Measurements from ENCODE around the gene DRAXIN. TPM values are rescaled to one million over a fixed set of nuclear protein-coding genes. Genes with fewer than 3 reads are reported as not detected.
A peak's percentile ranks its signal among the peaks of the same experiment; 100 is the strongest.

Gene DRAXIN
- total RNA-seq, 2 experiments from 2014 or later = 0.02 to 0.04 TPM

DNA sequence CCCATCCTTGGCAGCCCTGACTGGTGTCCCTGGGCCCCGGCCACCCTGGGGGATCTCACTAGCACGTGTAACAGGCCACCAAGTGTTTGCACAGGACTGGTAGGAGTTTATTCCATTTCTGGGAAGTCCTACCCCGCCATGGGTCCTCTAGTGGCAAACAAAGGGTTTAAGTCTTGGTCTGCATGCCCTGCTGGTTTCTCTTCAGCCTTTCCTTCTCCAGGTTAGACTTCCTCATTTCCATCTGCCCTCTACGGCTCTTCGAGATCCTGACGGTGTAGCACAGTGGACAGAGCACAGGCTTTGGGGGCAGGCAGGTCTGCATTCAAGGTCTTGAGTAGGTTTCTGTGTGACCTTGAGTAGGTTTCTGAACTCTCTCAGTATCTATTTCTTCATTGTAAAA is 47.3 kb downstream of the DRAXIN start:
- Mint-ChIP-seq H3K4me1 (peaks cover 52% of the 10 kb centered on the region), H3K4me3 (no peak overlapping the region), H3K27ac (no peak overlapping the region), H3K36me3 (ENCODE audit: low read depth) (no peaks in the 10 kb centered on the region), H3K27me3 (no peaks in the 10 kb centered on the region), H3K9me3 (ENCODE audit: low read depth) (no peaks in the 10 kb centered on the region)
- POLR2A ChIA-PET = no interaction called here
- CTCF ChIA-PET = interaction anchor here (1.8 kb wide), 1 partner anchor 19 kb away, joined by 4 read pairs; no protein-coding TSS in a partner anchor
- intact Hi-C loops (cut with DNase I, micrococcal nuclease) = loop anchor here in 1 of 2 experiments (5.0 kb wide), 2 partner anchors 169 to 676 kb away; partner anchors contain the start of gene SRM
- no peak for ATAC-seq
- DNase-seq = no peak

- DNase-seq = peak; percentile 33
- CTCF ChIA-PET = interaction anchor here (0.5 to 1.9 kb wide), 9 partner anchors 9 to 564 kb away, joined by 3 to 5 read pairs (median 3); no protein-coding TSS in a partner anchor
- no peak overlapping the region for H3K27ac Mint-ChIP-seq
Measured at GRCh38 chr1:11740258-11741192, 49.0 kb downstream of the DRAXIN start.

GRCh38 chr1:11741482-11741881 is 50.0 kb downstream of the DRAXIN start:
- H3K4me1 Mint-ChIP-seq = peaks cover 50% of the 10 kb centered on the region
- H3K4me3 Mint-ChIP-seq = no peak overlapping the region
- H3K27ac Mint-ChIP-seq = no peak overlapping the region

More at GRCh38 chr1:11740258-11741192, 49.0 kb downstream of the DRAXIN start:
- intact Hi-C loops (cut with DNase I, micrococcal nuclease) = no loop called here
- Mint-ChIP-seq H3K36me3 (ENCODE audit: low read depth) (peaks cover 4% of the 10 kb centered on the region), H3K4me1 (peaks cover 50% of the 10 kb centered on the region), H3K4me3 (peak overlapping the region; percentile 24), H3K27me3 (no peaks in the 10 kb centered on the region), H3K9me3 (ENCODE audit: low read depth) (no peaks in the 10 kb centered on the region)
- ATAC-seq = peak; percentile 31
- POLR2A ChIA-PET = no interaction called here

GRCh38 chr1:11741919-11742558 is 50.5 kb downstream of the DRAXIN start:
- ChIA-PET POLR2A (no interaction called here), CTCF (interaction anchor here (1.9 kb wide), 1 partner anchor 8 kb away, joined by 5 read pairs; no protein-coding TSS in a partner anchor)

More at GRCh38 chr1:11741482-11741881, 50.0 kb downstream of the DRAXIN start:
- intact Hi-C loops (cut with DNase I, micrococcal nuclease) = no loop called here
- Mint-ChIP-seq H3K9me3 (ENCODE audit: low read depth) (no peaks in the 10 kb centered on the region), H3K27me3 (no peaks in the 10 kb centered on the region), H3K36me3 (ENCODE audit: low read depth) (peaks cover 4% of the 10 kb centered on the region)
- DNase-seq (no peak), ATAC-seq (no peak)
- POLR2A ChIA-PET = no interaction called here
- CTCF ChIA-PET = interaction anchor here (0.8 to 1.9 kb wide), 2 partner anchors 9 to 91 kb away, joined by 3 to 5 read pairs; no protein-coding TSS in a partner anchor

GRCh38 chr1:11744287-11744686 is 52.8 kb downstream of the DRAXIN start:
- intact Hi-C loops (cut with DNase I, micrococcal nuclease) = no loop called here
- ChIA-PET POLR2A (no interaction called here), CTCF (interaction anchor here (0.6 kb wide), 1 partner anchor 21 kb away, joined by 3 read pairs; no protein-coding TSS in a partner anchor)
- H3K9me3 Mint-ChIP-seq (ENCODE audit: low read depth) = no peaks in the 10 kb centered on the region
- H3K27me3 Mint-ChIP-seq = no peaks in the 10 kb centered on the region
- DNase-seq = no peak
- H3K4me3 Mint-ChIP-seq = no peak overlapping the region
- peaks cover 35% of the 10 kb centered on the region for H3K4me1 Mint-ChIP-seq
- H3K27ac Mint-ChIP-seq = no peak overlapping the region
- no peak for ATAC-seq
- peaks cover 12% of the 10 kb centered on the region for H3K36me3 Mint-ChIP-seq (ENCODE audit: low read depth)

More at GRCh38 chr1:11741919-11742558, 50.5 kb downstream of the DRAXIN start:
- Mint-ChIP-seq H3K9me3 (ENCODE audit: low read depth) (no peaks in the 10 kb centered on the region), H3K27ac (no peak overlapping the region), H3K4me3 (no peak overlapping the region), H3K27me3 (no peaks in the 10 kb centered on the region), H3K36me3 (ENCODE audit: low read depth) (peaks cover 8% of the 10 kb centered on the region), H3K4me1 (peaks cover 46% of the 10 kb centered on the region)
- intact Hi-C loops (cut with DNase I, micrococcal nuclease) = no loop called here
- no peak for ATAC-seq
- DNase-seq = no peak

GRCh38 chr1:11746092-11746491 is 54.6 kb downstream of the DRAXIN start:
- intact Hi-C loops (cut with DNase I, micrococcal nuclease) = no loop called here
- Mint-ChIP-seq H3K27me3 (no peaks in the 10 kb centered on the region), H3K4me1 (peaks cover 20% of the 10 kb centered on the region), H3K36me3 (ENCODE audit: low read depth) (peaks cover 12% of the 10 kb centered on the region), H3K27ac (no peak overlapping the region), H3K4me3 (no peak overlapping the region), H3K9me3 (ENCODE audit: low read depth) (no peaks in the 10 kb centered on the region)
- ChIA-PET POLR2A (no interaction called here), CTCF (no interaction called here)
- ATAC-seq (no peak), DNase-seq (no peak)

DNA sequence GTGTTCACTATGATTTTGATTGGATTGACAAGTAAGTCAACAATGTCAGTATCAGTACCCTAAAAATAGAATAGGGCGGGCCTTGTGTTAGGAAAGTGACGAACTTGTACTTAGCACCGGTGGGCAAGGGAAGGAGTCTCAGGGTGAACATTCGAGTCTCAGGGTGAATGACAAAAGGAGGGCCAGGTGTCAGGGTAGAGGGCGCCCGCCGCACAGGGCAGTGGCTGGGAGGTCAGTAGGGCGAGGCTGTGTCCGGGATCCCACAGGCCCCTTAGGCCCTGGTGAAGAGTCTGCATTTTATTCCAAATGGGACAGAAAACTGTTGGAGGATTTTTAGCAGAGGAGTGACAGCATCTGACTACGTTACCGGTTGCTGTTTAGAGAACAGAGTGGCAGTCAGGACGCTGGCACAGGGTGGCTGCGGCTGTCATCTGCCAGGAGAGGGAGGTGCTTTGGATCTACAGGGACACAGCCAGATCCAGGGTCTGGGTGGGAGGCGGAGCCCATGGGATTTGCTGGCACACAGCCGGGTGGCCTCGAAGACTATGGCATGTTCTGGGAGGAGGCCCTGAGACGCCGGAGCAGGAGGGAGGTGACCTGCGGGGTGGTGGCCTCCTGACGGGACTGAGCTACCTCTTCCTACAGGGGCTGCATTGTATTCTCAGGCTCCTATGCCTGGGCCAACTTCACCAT is 55.4 kb downstream of the DRAXIN start:
- intact Hi-C loops (cut with DNase I, micrococcal nuclease) = no loop called here
- Mint-ChIP-seq H3K4me1 (peaks cover 11% of the 10 kb centered on the region), H3K36me3 (ENCODE audit: low read depth) (peaks cover 12% of the 10 kb centered on the region), H3K9me3 (ENCODE audit: low read depth) (no peaks in the 10 kb centered on the region), H3K27ac (peak overlapping the region; percentile 5), H3K4me3 (no peak overlapping the region), H3K27me3 (no peaks in the 10 kb centered on the region)
- CTCF ChIA-PET = interaction anchor here (0.6 kb wide), 1 partner anchor 31 kb away, joined by 3 read pairs; no protein-coding TSS in a partner anchor
- no peak for DNase-seq
- no peak for ATAC-seq
- POLR2A ChIA-PET = no interaction called here

DNA sequence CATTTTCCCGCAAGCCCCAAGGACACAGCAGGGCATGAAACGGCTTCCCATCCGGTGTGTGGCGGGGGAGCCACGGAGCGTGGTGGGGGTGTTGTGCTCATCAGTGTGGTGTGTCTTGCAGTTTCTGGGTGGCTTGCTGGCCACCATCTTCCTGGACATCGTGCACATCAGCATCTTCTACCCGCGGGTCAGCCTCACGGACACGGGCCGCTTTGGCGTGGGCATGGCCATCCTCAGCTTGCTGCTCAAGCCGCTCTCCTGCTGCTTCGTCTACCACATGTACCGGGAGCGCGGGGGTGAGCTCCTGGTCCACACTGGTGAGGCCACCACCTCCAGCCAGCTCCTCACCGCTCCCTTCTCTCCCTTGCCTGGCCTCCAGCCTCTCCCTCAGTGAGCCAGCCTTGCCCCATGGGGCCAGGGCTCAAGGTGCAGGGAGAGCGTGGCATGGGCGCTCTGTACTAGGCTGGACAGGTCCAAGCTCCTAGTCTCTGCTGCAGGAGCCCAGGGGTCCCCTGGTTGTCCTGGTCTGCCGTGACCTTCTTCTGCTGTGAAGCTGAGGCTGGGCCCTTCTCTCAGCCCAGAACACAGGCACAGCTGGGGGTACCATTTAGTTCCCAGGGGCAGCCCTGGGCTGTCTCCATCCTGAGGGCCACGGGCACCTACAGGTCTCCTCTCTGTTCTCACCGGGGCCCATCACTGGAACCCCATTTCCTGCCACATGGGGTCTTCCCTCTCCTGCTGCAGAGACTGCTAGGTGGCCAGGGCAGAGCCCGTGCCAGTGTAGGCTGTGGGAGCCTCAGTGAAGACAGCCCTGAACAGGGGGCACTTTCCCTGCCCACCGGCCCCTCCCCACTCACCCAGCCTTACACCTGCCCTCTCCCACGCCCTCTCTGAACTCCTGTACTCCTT is 57.0 kb downstream of the DRAXIN start:
- ATAC-seq = peak; percentile 43
- H3K27ac Mint-ChIP-seq = peak overlapping the region; percentile 74
- no peaks in the 10 kb centered on the region for H3K27me3 Mint-ChIP-seq
- no peaks in the 10 kb centered on the region for H3K9me3 Mint-ChIP-seq (ENCODE audit: low read depth)
- peaks cover 6% of the 10 kb centered on the region for H3K4me1 Mint-ChIP-seq
- no peak for DNase-seq
- ChIA-PET CTCF (interaction anchor here (0.6 to 1.7 kb wide), 4 partner anchors 12 to 105 kb away, joined by 3 to 5 read pairs (median 3); partner anchors contain the start of genes AGTRAP and FBXO6), POLR2A (interaction anchor here (0.6 kb wide), 1 partner anchor 105 kb away, joined by 4 read pairs; no protein-coding TSS in a partner anchor)
- intact Hi-C loops (cut with DNase I, micrococcal nuclease) = loop anchor here in 1 of 2 experiments (1.0 to 2.0 kb wide), 3 partner anchors 68 to 711 kb away; partner anchors contain the start of gene MAD2L2
- H3K4me3 Mint-ChIP-seq = no peak overlapping the region
- H3K36me3 Mint-ChIP-seq (ENCODE audit: low read depth) = peaks cover 12% of the 10 kb centered on the region

DNA sequence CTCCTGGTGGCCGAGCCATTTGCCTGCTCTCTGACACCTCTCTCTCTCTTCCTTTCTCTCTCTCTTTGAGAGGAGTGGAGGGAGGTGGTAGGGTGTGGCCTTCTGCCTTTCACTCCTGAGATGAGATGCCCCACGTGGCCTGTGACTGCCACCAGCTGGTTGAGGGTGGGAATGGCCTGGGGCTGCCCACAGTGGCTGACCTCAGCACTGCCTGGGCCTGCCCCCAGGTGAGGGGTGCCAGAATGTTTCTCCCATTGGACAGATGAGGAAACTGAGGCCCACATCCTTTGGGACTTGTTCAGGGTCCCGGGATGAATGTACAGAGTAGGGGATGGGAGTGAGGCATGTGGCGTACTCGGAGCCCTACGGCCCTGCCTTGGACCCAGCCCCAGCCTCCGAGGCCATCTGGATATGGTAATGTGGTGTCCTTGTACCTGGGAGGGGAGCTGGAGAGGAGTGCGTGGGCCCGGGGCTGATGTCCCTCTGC is 57.7 kb downstream of the DRAXIN start:
- H3K27ac Mint-ChIP-seq = peak overlapping the region; percentile 74
- CTCF ChIA-PET = interaction anchor here (0.6 to 1.7 kb wide), 6 partner anchors 8 to 106 kb away, joined by 3 to 5 read pairs (median 3); partner anchors contain the start of genes FBXO44 and FBXO6
- H3K9me3 Mint-ChIP-seq (ENCODE audit: low read depth) = no peaks in the 10 kb centered on the region
- peaks cover 6% of the 10 kb centered on the region for H3K4me1 Mint-ChIP-seq
- peak; percentile 98 for ATAC-seq
- peak; percentile 84 for DNase-seq
- POLR2A ChIA-PET = no interaction called here
- H3K36me3 Mint-ChIP-seq (ENCODE audit: low read depth) = peaks cover 12% of the 10 kb centered on the region
- intact Hi-C loops (cut with DNase I, micrococcal nuclease) = loop anchor here in 1 of 2 experiments (1.0 to 2.0 kb wide), 3 partner anchors 68 to 712 kb away; partner anchors contain the start of gene MAD2L2
- no peak overlapping the region for H3K4me3 Mint-ChIP-seq
- H3K27me3 Mint-ChIP-seq = no peaks in the 10 kb centered on the region

GRCh38 chr1:11749996-11750395 is 58.5 kb downstream of the DRAXIN start:
- Mint-ChIP-seq H3K27ac (no peak overlapping the region), H3K9me3 (ENCODE audit: low read depth) (no peaks in the 10 kb centered on the region), H3K36me3 (ENCODE audit: low read depth) (peaks cover 9% of the 10 kb centered on the region), H3K4me3 (no peak overlapping the region), H3K4me1 (peaks cover 6% of the 10 kb centered on the region), H3K27me3 (no peaks in the 10 kb centered on the region)
- CTCF ChIA-PET = interaction anchor here (0.9 to 1.7 kb wide), 3 partner anchors 9 to 100 kb away, joined by 3 to 5 read pairs (median 5); partner anchors contain the start of gene FBXO6
- DNase-seq (no peak), ATAC-seq (no peak)
- intact Hi-C loops (cut with DNase I, micrococcal nuclease) = loop anchor here in 1 of 2 experiments (1.0 to 2.0 kb wide), 3 partner anchors 69 to 713 kb away; partner anchors contain the start of gene MAD2L2
- POLR2A ChIA-PET = no interaction called here

Measured in activated CD4-positive, alpha-beta T cell treated with anti-CD3 and anti-CD28 coated beads for 36 hours (primary cell).